GM23338 (cell line): ENCODE data around the gene DGKG. TPM values are rescaled to one million over a fixed set of nuclear protein-coding genes. Genes with fewer than 3 reads are reported as not detected.

Source experiments
- ATAC-seq: fragments of 200-7000 bp; cut with Tn5 transposase; 3 replicates; pipeline ENCODE4 v1.9.1; 2020
- DNase-seq: peaks from one replicate; pipeline ENCODE4 v3.0.0-alpha.2; 2015; ENCODE audit warnings: low spot score
- H2AFZ ChIP-seq: fragments of 200-600 bp; sonication (generic); 2 replicates; pipeline ENCODE4 v1.8.0; 2016; ENCODE audit warnings: antibody characterized with exemption, mild to moderate bottlenecking, moderate library complexity
- H3F3A ChIP-seq: fragments of 200-600 bp; sonication (generic); replicated peaks from 2 replicates; pipeline ENCODE4 v1.8.0; 2017; ENCODE audit warnings: antibody characterized with exemption, mixed run types, low read depth
- H3K27ac ChIP-seq: fragments of 200-600 bp; sonication (generic); 2 replicates; pipeline ENCODE4 v1.6.1; 2016; ENCODE audit warnings: low read depth
- H3K27me3 ChIP-seq: fragments of 200-600 bp; sonication (generic); 2 replicates; pipeline ENCODE4 v1.8.0; 2016; ENCODE audit warnings: mild to moderate bottlenecking, mixed run types, moderate library complexity; ENCODE audit not compliant: insufficient read depth
- H3K36me3 ChIP-seq: fragments of 200-600 bp; sonication (generic); 2 replicates; pipeline ENCODE4 v1.8.0; 2016; ENCODE audit warnings: mild to moderate bottlenecking; ENCODE audit not compliant: insufficient read depth
- H3K4me1 ChIP-seq: fragments of 200-600 bp; sonication (generic); 2 replicates; pipeline ENCODE4 v1.8.0; 2016; ENCODE audit warnings: mild to moderate bottlenecking, moderate library complexity; ENCODE audit not compliant: insufficient read depth
- H3K4me2 ChIP-seq: fragments of 200-600 bp; sonication (generic); 2 replicates; pipeline ENCODE4 v1.7.1; 2017; ENCODE audit warnings: mixed run types
- H3K4me3 ChIP-seq: fragments of 200-600 bp; sonication (generic); 2 replicates; pipeline ENCODE4 v1.6.1; 2016; ENCODE audit warnings: mixed run types
- H3K79me2 ChIP-seq: fragments of 200-600 bp; sonication (generic); replicated peaks from 2 replicates; pipeline ENCODE4 v1.8.0; 2017; ENCODE audit warnings: mild to moderate bottlenecking; ENCODE audit not compliant: insufficient read depth
- H3K9me2 ChIP-seq: fragments of 200-600 bp; sonication (generic); 2 replicates; pipeline ENCODE4 v1.8.0; 2017; ENCODE audit not compliant: insufficient read depth
- H4K20me1 ChIP-seq: fragments of 200-600 bp; sonication (generic); replicated peaks from 2 replicates; pipeline ENCODE4 v1.8.0; 2017; ENCODE audit warnings: mild to moderate bottlenecking; ENCODE audit not compliant: insufficient read depth
- H3K27ac Mint-ChIP-seq: 2 replicates; pipeline ENCODE4 v1.8.0; 2020; ENCODE audit warnings: inconsistent platforms, mild to moderate bottlenecking, moderate library complexity, mixed read lengths
- H3K27me3 Mint-ChIP-seq: 3 replicates; pipeline ENCODE4 v1.8.0; 2022; ENCODE audit warnings: low read depth, mild to moderate bottlenecking, moderate library complexity, mixed read lengths, inconsistent platforms; ENCODE audit not compliant: insufficient read depth, poor library complexity
- H3K36me3 Mint-ChIP-seq: 3 replicates; pipeline ENCODE4 v1.8.0; 2021; ENCODE audit warnings: low read depth, mild to moderate bottlenecking, inconsistent platforms, moderate library complexity, mixed read lengths
- H3K4me1 Mint-ChIP-seq: 3 replicates; pipeline ENCODE4 v1.8.0; 2020; ENCODE audit warnings: mild to moderate bottlenecking, inconsistent platforms, mixed read lengths
- H3K4me3 Mint-ChIP-seq: 3 replicates; pipeline ENCODE4 v1.8.0; 2021; ENCODE audit warnings: moderate library complexity, mild to moderate bottlenecking, inconsistent platforms, mixed read lengths
- H3K9me3 Mint-ChIP-seq: 3 replicates; pipeline ENCODE4 v1.8.0; 2020; ENCODE audit warnings: moderate library complexity, mild to moderate bottlenecking, inconsistent platforms, mixed read lengths
- ETS1 ChIP-seq: IDR thresholded peaks from 2 replicates; pipeline ENCODE4 v1.6.1; 2016; ENCODE audit warnings: antibody characterized with exemption
- EZH2phosphoT487 ChIP-seq: fragments of 200-600 bp; sonication (generic); IDR thresholded peaks from one replicate; pipeline ENCODE4 v1.8.1; 2018; ENCODE audit warnings: antibody characterized with exemption; ENCODE audit not compliant: unreplicated experiment
- JUNB ChIP-seq: IDR thresholded peaks from one replicate; pipeline ENCODE4 v1.6.1; 2016; ENCODE audit warnings: antibody characterized with exemption; ENCODE audit not compliant: unreplicated experiment
- REST ChIP-seq: IDR thresholded peaks from one replicate; pipeline ENCODE4 v1.6.1; 2018; ENCODE audit warnings: antibody characterized with exemption; ENCODE audit not compliant: unreplicated experiment
- ZNF114 ChIP-seq: fragments of 250-450 bp; sonication (Bioruptor Pico); IDR thresholded peaks from 2 replicates; pipeline ENCODE4 v1.5.0; 2020; ENCODE audit warnings: mild to moderate bottlenecking, moderate library complexity
- ZNF331 ChIP-seq: fragments of 250-450 bp; sonication (Bioruptor Pico); IDR thresholded peaks from 2 replicates; pipeline ENCODE4 v1.5.0; 2020; ENCODE audit warnings: low read depth, mild to moderate bottlenecking, moderate library complexity
- ZNF462 ChIP-seq: fragments of 250-450 bp; sonication (Bioruptor Pico); IDR thresholded peaks from 2 replicates; pipeline ENCODE4 v1.5.0; 2020; ENCODE audit warnings: mild to moderate bottlenecking, moderate library complexity
- polyA plus RNA-seq: library from polyadenylated mRNA; unstranded; fragments of >200 nt; fragmentation: Nextera tagmentation; extraction: Ambion mirVana; gene quantifications from 2 replicates; pipeline ENCODE4 v1.2.1, GENCODE V29; 2016
- total RNA-seq: library from RNA; depleted of rRNA; stranded (reverse); fragments of >200 nt; shearing (Covaris generic); gene quantifications from 2 replicates; pipeline ENCODE4 v1.2.3, GENCODE V29; 2014
- TF ChIP-seq, protein P1 (sequence below), 2 experiments: fragments of 200-600 bp in 1 of 2; sonication (generic) in 1 of 2; conservative IDR thresholded peaks; 2 replicates each; pipeline versions ENCODE4 v1.5.1 to v1.6.1; 2016 to 2017; ENCODE audit warnings: antibody characterized with exemption in 2 of 2, low read depth in 2 of 2, mild to moderate bottlenecking in 2 of 2, moderate library complexity in 1 of 2

Gene DGKG
- total and polyA plus RNA-seq, 2 experiments from 2014 or later: 0.14 to 0.31 TPM

GRCh38 chr3:186173224-186173815, 188.7 kb downstream of the DGKG start (continued):
- TF ChIP-seq REST (no peak), ETS1 (no peak), ZNF114 (CRISPR knock-in tag) (no peak)

DNA sequence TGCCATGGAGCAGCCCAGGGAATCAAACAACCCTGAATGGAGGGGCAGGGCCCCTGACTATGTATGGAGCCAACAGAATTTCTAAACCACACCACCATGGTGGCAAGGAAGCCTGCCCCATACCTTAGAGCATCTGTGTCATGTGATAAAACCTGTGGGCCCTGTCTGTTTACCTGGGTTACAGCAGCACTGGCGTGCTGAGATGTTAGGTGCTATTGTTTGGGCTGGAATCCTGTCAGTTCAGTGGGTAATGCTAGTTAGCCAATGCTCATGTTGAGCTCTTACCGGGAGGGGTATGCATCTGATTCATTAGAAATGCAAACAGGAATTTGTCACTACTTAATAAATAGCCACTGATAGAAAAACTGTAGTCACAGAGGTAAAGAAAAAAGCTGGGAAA, 189.7 kb downstream of the DGKG start:
- no peaks in the 10 kb centered on the region for H3K36me3 Mint-ChIP-seq
- Histone ChIP-seq H3K27me3 (no peaks in the 10 kb centered on the region), H3K27ac (no peak overlapping the region), H3K4me2 (no peak overlapping the region), H4K20me1 (no peaks in the 10 kb centered on the region), H3F3A (no peaks in the 10 kb centered on the region), H3K4me1 (no peaks in the 10 kb centered on the region), H3K79me2 (no peaks in the 10 kb centered on the region), H3K36me3 (no peaks in the 10 kb centered on the region), H2AFZ (no peak overlapping the region), H3K4me3 (no peak overlapping the region), H3K9me2 (no peaks in the 10 kb centered on the region)
- no peak overlapping the region; the same call in 1 of the 2 replicates for H3K27ac Mint-ChIP-seq
- no peaks in the 10 kb centered on the region for H3K4me1 Mint-ChIP-seq
- H3K9me3 Mint-ChIP-seq: no peaks in the 10 kb centered on the region
- no peak overlapping the region for H3K4me3 Mint-ChIP-seq
- peaks cover 5% of the 10 kb centered on the region for H3K27me3 Mint-ChIP-seq
- no peak for DNase-seq
- ATAC-seq: no peak
- TF ChIP-seq ZNF331 (CRISPR knock-in tag) (no peak), JUNB (no peak), REST (no peak), ZNF462 (CRISPR knock-in tag) (no peak), EZH2phosphoT487 (no peak)
- TF ChIP-seq, protein P1, sequence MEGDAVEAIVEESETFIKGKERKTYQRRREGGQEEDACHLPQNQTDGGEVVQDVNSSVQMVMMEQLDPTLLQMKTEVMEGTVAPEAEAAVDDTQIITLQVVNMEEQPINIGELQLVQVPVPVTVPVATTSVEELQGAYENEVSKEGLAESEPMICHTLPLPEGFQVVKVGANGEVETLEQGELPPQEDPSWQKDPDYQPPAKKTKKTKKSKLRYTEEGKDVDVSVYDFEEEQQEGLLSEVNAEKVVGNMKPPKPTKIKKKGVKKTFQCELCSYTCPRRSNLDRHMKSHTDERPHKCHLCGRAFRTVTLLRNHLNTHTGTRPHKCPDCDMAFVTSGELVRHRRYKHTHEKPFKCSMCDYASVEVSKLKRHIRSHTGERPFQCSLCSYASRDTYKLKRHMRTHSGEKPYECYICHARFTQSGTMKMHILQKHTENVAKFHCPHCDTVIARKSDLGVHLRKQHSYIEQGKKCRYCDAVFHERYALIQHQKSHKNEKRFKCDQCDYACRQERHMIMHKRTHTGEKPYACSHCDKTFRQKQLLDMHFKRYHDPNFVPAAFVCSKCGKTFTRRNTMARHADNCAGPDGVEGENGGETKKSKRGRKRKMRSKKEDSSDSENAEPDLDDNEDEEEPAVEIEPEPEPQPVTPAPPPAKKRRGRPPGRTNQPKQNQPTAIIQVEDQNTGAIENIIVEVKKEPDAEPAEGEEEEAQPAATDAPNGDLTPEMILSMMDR (conservative IDR thresholded peaks at IDR 0.05; ENCODE audit: low read depth in 2 of 2): no peak
